Neural progenitor cell (in vitro differentiated cells): ENCODE results near the gene POU2AF2. TPM values are rescaled to one million over a fixed set of nuclear protein-coding genes. Genes with fewer than 3 reads are reported as not detected.

Experiments
- DNase-seq: peaks from one replicate; pipeline ENCODE4 v3.0.0-alpha.2; 2016; ENCODE audit warnings: low spot score
- H2AFZ ChIP-seq: fragments of 200-600 bp; sonication (generic); replicated peaks from 2 replicates; pipeline ENCODE4 v1.6.1; 2016; ENCODE audit warnings: antibody characterized with exemption
- H3F3A ChIP-seq: fragments of 200-600 bp; sonication (generic); 2 replicates; pipeline ENCODE4 v1.6.1; 2016; ENCODE audit warnings: antibody characterized with exemption, low read depth
- H3K27ac ChIP-seq: fragments of 200-600 bp; sonication (generic); 2 replicates; pipeline ENCODE4 v1.5.1; 2016; ENCODE audit warnings: mild to moderate bottlenecking
- H3K27me3 ChIP-seq: fragments of 200-600 bp; sonication (generic); 2 replicates; pipeline ENCODE4 v1.6.1; 2016; ENCODE audit warnings: mild to moderate bottlenecking, moderate library complexity
- H3K36me3 ChIP-seq: fragments of 200-600 bp; sonication (generic); 2 replicates; pipeline ENCODE4 v1.5.1; 2016
- H3K4me1 ChIP-seq: fragments of 200-600 bp; sonication (generic); 2 replicates; pipeline ENCODE4 v1.6.1; 2016; ENCODE audit warnings: mixed run types
- H3K4me2 ChIP-seq: fragments of 200-600 bp; sonication (generic); 2 replicates; pipeline ENCODE4 v1.6.1; 2016
- H3K4me3 ChIP-seq: fragments of 200-600 bp; sonication (generic); 2 replicates; pipeline ENCODE4 v1.5.1; 2016
- H3K79me2 ChIP-seq: fragments of 200-600 bp; sonication (generic); 2 replicates; pipeline ENCODE4 v1.6.1; 2016; ENCODE audit warnings: low read depth
- H3K9ac ChIP-seq: fragments of 200-600 bp; sonication (generic); 2 replicates; pipeline ENCODE4 v1.6.1; 2016
- H3K9me3 ChIP-seq: fragments of 200-600 bp; sonication (generic); 2 replicates; pipeline ENCODE4 v1.5.1; 2016; ENCODE audit warnings: low read depth
- H4K20me1 ChIP-seq: fragments of 200-600 bp; sonication (generic); 2 replicates; pipeline ENCODE4 v1.6.1; 2016; ENCODE audit warnings: low read depth
- H3K27ac Mint-ChIP-seq: 3 replicates; pipeline ENCODE4 v1.8.0; 2021; ENCODE audit warnings: mixed read lengths
- H3K27me3 Mint-ChIP-seq: 2 replicates; pipeline ENCODE4 v1.8.0; 2022; ENCODE audit warnings: low read depth, mild to moderate bottlenecking, inconsistent platforms, moderate library complexity, mixed read lengths; ENCODE audit not compliant: insufficient read depth
- H3K36me3 Mint-ChIP-seq: 3 replicates; pipeline ENCODE4 v1.8.0; 2021; ENCODE audit warnings: mixed read lengths
- H3K4me1 Mint-ChIP-seq: 3 replicates; pipeline ENCODE4 v1.8.0; 2021; ENCODE audit warnings: mixed read lengths
- H3K4me3 Mint-ChIP-seq: 3 replicates; pipeline ENCODE4 v1.8.0; 2021; ENCODE audit warnings: mild to moderate bottlenecking, moderate library complexity, mixed read lengths
- H3K9me3 Mint-ChIP-seq: 3 replicates; pipeline ENCODE4 v1.8.0; 2020; ENCODE audit warnings: mixed read lengths
- CTCF ChIP-seq: fragments of 200-600 bp; sonication (generic); IDR thresholded peaks from 2 replicates; pipeline ENCODE4 v1.5.1; 2017; ENCODE audit warnings: antibody characterized with exemption, mild to moderate bottlenecking
- EZH2 ChIP-seq: fragments of 200-600 bp; sonication (generic); IDR thresholded peaks from 2 replicates; pipeline ENCODE4 v1.6.1; 2017; ENCODE audit warnings: antibody characterized with exemption, mild to moderate bottlenecking, moderate library complexity
- EZH2phosphoT487 ChIP-seq: fragments of 200-600 bp; sonication (generic); IDR thresholded peaks from 2 replicates; pipeline ENCODE4 v1.6.1; 2017; ENCODE audit warnings: antibody characterized with exemption
- total RNA-seq: library from RNA; depleted of rRNA; stranded (reverse); fragments of >200 nt; gene quantifications from 2 replicates; pipeline ENCODE4 v1.2.3, GENCODE V29; 2015; ENCODE audit warnings: low replicate concordance

POU2AF2 gene
- total RNA-seq, 1 donor from 2014 or later: not detected

GRCh38 chr11:111296196-111296595 lies 50.7 kb downstream of the POU2AF2 start:
- no peak overlapping the region for H3K4me3 Mint-ChIP-seq
- peaks cover 6% of the 10 kb centered on the region for H3K4me1 Mint-ChIP-seq

GRCh38 chr11:111297696-111298095 lies 52.2 kb downstream of the POU2AF2 start:
- Mint-ChIP-seq H3K4me1 (peaks cover 7% of the 10 kb centered on the region), H3K9me3 (no peaks in the 10 kb centered on the region), H3K27me3 (peaks cover 21% of the 10 kb centered on the region), H3K36me3 (peaks cover 1% of the 10 kb centered on the region), H3K4me3 (peak overlapping the region; percentile 82), H3K27ac (no peak overlapping the region)
- DNase-seq: no peak
- H3K4me3 ChIP-seq: no peak overlapping the region
- TF ChIP-seq CTCF (no peak), EZH2 (no peak), EZH2phosphoT487 (no peak)
- no peaks in the 10 kb centered on the region for H4K20me1 ChIP-seq
- peaks cover 55% of the 10 kb centered on the region for H3K27me3 ChIP-seq
- H3K9me3 ChIP-seq: no peaks in the 10 kb centered on the region
- H3F3A ChIP-seq: peaks cover 10% of the 10 kb centered on the region
- no peak overlapping the region for H2AFZ ChIP-seq
- H3K4me2 ChIP-seq: no peak overlapping the region
- H3K9ac ChIP-seq: no peak overlapping the region
- no peaks in the 10 kb centered on the region for H3K4me1 ChIP-seq
- H3K27ac ChIP-seq: no peak overlapping the region
- H3K36me3 ChIP-seq: no peaks in the 10 kb centered on the region
- H3K79me2 ChIP-seq: no peaks in the 10 kb centered on the region

More at GRCh38 chr11:111296196-111296595, 50.7 kb downstream of the POU2AF2 start:
- H3K36me3 Mint-ChIP-seq: peaks cover 1% of the 10 kb centered on the region
- H3K27ac Mint-ChIP-seq: no peak overlapping the region
- Histone ChIP-seq H3F3A (peaks cover 10% of the 10 kb centered on the region), H3K4me1 (no peaks in the 10 kb centered on the region), H3K9ac (no peak overlapping the region), H2AFZ (no peak overlapping the region), H3K27ac (no peak overlapping the region), H3K4me2 (no peak overlapping the region), H3K9me3 (no peaks in the 10 kb centered on the region), H3K27me3 (peaks cover 44% of the 10 kb centered on the region), H4K20me1 (no peaks in the 10 kb centered on the region), H3K4me3 (no peak overlapping the region), H3K36me3 (no peaks in the 10 kb centered on the region), H3K79me2 (no peaks in the 10 kb centered on the region)
- DNase-seq: no peak
- no peak for TF ChIP-seq EZH2phosphoT487
- TF ChIP-seq EZH2: no peak
- no peak for TF ChIP-seq CTCF
- H3K27me3 Mint-ChIP-seq: peaks cover 22% of the 10 kb centered on the region
- no peaks in the 10 kb centered on the region for H3K9me3 Mint-ChIP-seq

- Histone ChIP-seq H3K27ac (no peak within 1 kb of the TSS), H3K9ac (peak within 1 kb of the TSS; percentile 40), H3F3A (peaks cover 10% of the 10 kb centered on the region), H3K4me3 (peak within 1 kb of the TSS; percentile 85), H3K4me2 (peak within 1 kb of the TSS; percentile 91), H2AFZ (peak within 1 kb of the TSS; percentile 96), H3K4me1 (no peaks in the 10 kb centered on the region), H3K79me2 (no peaks in the 10 kb centered on the region), H4K20me1 (no peaks in the 10 kb centered on the region), H3K9me3 (no peaks in the 10 kb centered on the region), H3K27me3 (peaks cover 58% of the 10 kb centered on the region), H3K36me3 (no peaks in the 10 kb centered on the region)
- Mint-ChIP-seq H3K4me1 (peaks cover 14% of the 10 kb centered on the region), H3K36me3 (peaks cover 1% of the 10 kb centered on the region), H3K9me3 (no peaks in the 10 kb centered on the region), H3K27me3 (peaks cover 22% of the 10 kb centered on the region), H3K27ac (no peak within 1 kb of the TSS), H3K4me3 (peak within 1 kb of the TSS; percentile 82)
- no peak for DNase-seq
- TF ChIP-seq EZH2 (peak; percentile 47), CTCF (no peak), EZH2phosphoT487 (peak; percentile 35)
Measured at GRCh38 chr11:111298413-111299100, 53.0 kb downstream of the POU2AF2 start, which contains the start of gene POU2AF3. Gene POU2AF3 (plus strand): TSS chr11:111298546. CDS start chr11:111298582, 36 bp downstream.
